PC-9 (cell line): ENCODE data around the gene EIF4A3.

Source experiments
- CTCF ChIP-seq: fragments of 200-600 bp; sonication (generic); conservative IDR thresholded peaks from 2 replicates; pipeline ENCODE4 v1.6.1; 2017; ENCODE audit warnings: mixed run types, antibody characterized with exemption, mild to moderate bottlenecking, moderate library complexity
- EZH2 ChIP-seq: fragments of 200-600 bp; sonication (generic); IDR thresholded peaks from 2 replicates; pipeline ENCODE4 v1.8.0; 2017; ENCODE audit warnings: antibody characterized with exemption, low read depth

GRCh38 chr17:80137131-80137530 is 9.8 kb downstream of the EIF4A3 start:
- TF ChIP-seq CTCF, result no peak
- TF ChIP-seq EZH2, result no peak
